ENCODE data around the gene PCDH17. TPM values are rescaled to one million over a fixed set of nuclear protein-coding genes. Genes with fewer than 3 reads are reported as not detected.

Gene PCDH17
- total RNA-seq, 1 experiment from 2014 or later: not detected

GRCh38 chr13:57682128-57682716 lies 50.7 kb downstream of the PCDH17 start:
- no peak for TF ChIP-seq CTCF (IDR thresholded peaks at IDR 0.05; ENCODE audit: unreplicated experiment)
- no peak for DNase-seq
- no TSS peak for BruUV-seq (replicated peaks)
- Mint-ChIP-seq H3K27me3 (ENCODE audit: unreplicated experiment) (no peaks in the 10 kb centered on the region), H3K4me1 (ENCODE audit: low read depth, unreplicated experiment) (no peaks in the 10 kb centered on the region), H3K27ac (ENCODE audit: unreplicated experiment) (no peak overlapping the region), H3K4me3 (ENCODE audit: low read depth, unreplicated experiment) (no peak overlapping the region), H3K9me3 (ENCODE audit: low read depth, unreplicated experiment) (no peaks in the 10 kb centered on the region), H3K36me3 (ENCODE audit: insufficient read depth, unreplicated experiment) (no peaks in the 10 kb centered on the region)
- intact Hi-C loops (cut with micrococcal nuclease; ENCODE audit: unreplicated experiment): no loop called here
- CTCF ChIA-PET: no interaction called here

GRCh38 chr13:57698851-57699250 lies 67.3 kb downstream of the PCDH17 start:
- CTCF ChIA-PET: no interaction called here
- Mint-ChIP-seq H3K27ac (ENCODE audit: unreplicated experiment) (no peak overlapping the region), H3K27me3 (ENCODE audit: unreplicated experiment) (no peaks in the 10 kb centered on the region), H3K4me3 (ENCODE audit: low read depth, unreplicated experiment) (no peak overlapping the region), H3K4me1 (ENCODE audit: low read depth, unreplicated experiment) (no peaks in the 10 kb centered on the region), H3K9me3 (ENCODE audit: low read depth, unreplicated experiment) (no peaks in the 10 kb centered on the region), H3K36me3 (ENCODE audit: insufficient read depth, unreplicated experiment) (no peaks in the 10 kb centered on the region)
- no peak for DNase-seq
- no TSS peak for BruUV-seq (replicated peaks)
- TF ChIP-seq CTCF (IDR thresholded peaks at IDR 0.05; ENCODE audit: unreplicated experiment): no peak
- intact Hi-C loops (cut with micrococcal nuclease; ENCODE audit: unreplicated experiment): no loop called here

- TF ChIP-seq CTCF (IDR thresholded peaks at IDR 0.05; ENCODE audit: unreplicated experiment): no peak
- Mint-ChIP-seq H3K36me3 (ENCODE audit: insufficient read depth, unreplicated experiment) (no peaks in the 10 kb centered on the region), H3K4me1 (ENCODE audit: low read depth, unreplicated experiment) (no peaks in the 10 kb centered on the region), H3K4me3 (ENCODE audit: low read depth, unreplicated experiment) (no peak overlapping the region), H3K27me3 (ENCODE audit: unreplicated experiment) (no peaks in the 10 kb centered on the region), H3K27ac (ENCODE audit: unreplicated experiment) (no peak overlapping the region), H3K9me3 (ENCODE audit: low read depth, unreplicated experiment) (no peaks in the 10 kb centered on the region)
- no peak for DNase-seq
- BruUV-seq (replicated peaks): no TSS peak
- intact Hi-C loops (cut with micrococcal nuclease; ENCODE audit: unreplicated experiment): no loop called here
- CTCF ChIA-PET: no interaction called here
Measured at GRCh38 chr13:57704031-57704430, 72.5 kb downstream of the PCDH17 start.

GRCh38 chr13:57716295-57716694 lies 84.8 kb downstream of the PCDH17 start:
- intact Hi-C loops (cut with micrococcal nuclease; ENCODE audit: unreplicated experiment): loop anchor here (10.0 kb wide), 1 partner anchor 71 kb away; no protein-coding TSS in a partner anchor
- no peak for TF ChIP-seq CTCF (IDR thresholded peaks at IDR 0.05; ENCODE audit: unreplicated experiment)
- CTCF ChIA-PET: no interaction called here
- Mint-ChIP-seq H3K36me3 (ENCODE audit: insufficient read depth, unreplicated experiment) (no peaks in the 10 kb centered on the region), H3K9me3 (ENCODE audit: low read depth, unreplicated experiment) (no peaks in the 10 kb centered on the region), H3K27ac (ENCODE audit: unreplicated experiment) (no peak overlapping the region), H3K27me3 (ENCODE audit: unreplicated experiment) (no peaks in the 10 kb centered on the region), H3K4me3 (ENCODE audit: low read depth, unreplicated experiment) (no peak overlapping the region), H3K4me1 (ENCODE audit: low read depth, unreplicated experiment) (no peaks in the 10 kb centered on the region)
- DNase-seq: no peak
- BruUV-seq (replicated peaks): no TSS peak

All from Calu3 (cell line).